K562 (cell line): ENCODE results near the gene GP1BB. TPM values are rescaled to one million over a fixed set of nuclear protein-coding genes. Genes with fewer than 3 reads are reported as not detected.

Experiments
- CBX1 ChIP-seq: sonication (generic); IDR thresholded peaks from 2 replicates; pipeline ENCODE4 v1.6.1; 2016; ENCODE audit warnings: antibody characterized with exemption, low read depth, mild to moderate bottlenecking
- CBX3 ChIP-seq, 2 experiments: IDR thresholded peaks; 1 replicate in 1 of 2; 2 replicates in 1 of 2; pipeline ENCODE4 v1.6.1; 2012; ENCODE audit warnings: inconsistent platforms in 2 of 2, low read length in 2 of 2, borderline replicate concordance in 1 of 2, control low read depth in 1 of 2
- CC2D1A ChIP-seq: fragments of 450-650 bp; IDR thresholded peaks from 2 replicates; pipeline ENCODE4 v1.6.1; 2017; ENCODE audit warnings: mild to moderate bottlenecking
- E2F1 ChIP-seq: sonication (generic); formaldehyde crosslinking; IDR thresholded peaks from 2 replicates; pipeline ENCODE4 v1.8.1; 2023; ENCODE audit warnings: mild to moderate bottlenecking, missing genetic modification reagents, moderate library complexity
- EGR1 ChIP-seq: fragments of 450-650 bp; conservative IDR thresholded peaks from 2 replicates; pipeline ENCODE4 v1.6.1; 2017; ENCODE audit warnings: mild to moderate bottlenecking
- HNRNPH1 ChIP-seq: fragments of 200-400 bp; formaldehyde crosslinking; optimal IDR thresholded peaks from 2 replicates; pipeline ENCODE3; 2017; ENCODE audit warnings: low read depth, mild to moderate bottlenecking, low read length, moderate library complexity
- HNRNPK ChIP-seq: fragments of 200-400 bp; formaldehyde crosslinking; IDR thresholded peaks from one replicate; pipeline ENCODE4 v1.6.1; 2018; ENCODE audit warnings: mild to moderate bottlenecking, low read depth, low read length; ENCODE audit not compliant: poor library complexity, severe bottlenecking
- IRF2 ChIP-seq: sonication (generic); formaldehyde crosslinking; IDR thresholded peaks from 2 replicates; pipeline ENCODE4 v1.8.1; 2022; ENCODE audit warnings: mild to moderate bottlenecking, missing genetic modification reagents
- NBN ChIP-seq: fragments of 450-650 bp; IDR thresholded peaks from 2 replicates; pipeline ENCODE4 v1.6.1; 2016; ENCODE audit warnings: low read depth, mild to moderate bottlenecking
- NCOR1 ChIP-seq: fragments of 450-650 bp; IDR thresholded peaks from 2 replicates; pipeline ENCODE4 v1.6.1; 2016; ENCODE audit warnings: mild to moderate bottlenecking, moderate library complexity
- RBM34 ChIP-seq: fragments of 200-400 bp; formaldehyde crosslinking; IDR thresholded peaks from 2 replicates; pipeline ENCODE4 v1.6.1; 2018; ENCODE audit warnings: low read length, borderline replicate concordance; ENCODE audit not compliant: insufficient read depth
- SMARCA5 ChIP-seq: fragments of 450-650 bp; IDR thresholded peaks from 2 replicates; pipeline ENCODE4 v1.6.1; 2016
- ZBTB2 ChIP-seq: fragments of 450-650 bp; IDR thresholded peaks from 2 replicates; pipeline ENCODE4 v1.6.1; 2016; ENCODE audit warnings: antibody characterized with exemption
- ZBTB26 ChIP-seq: fragments of 450-650 bp; formaldehyde crosslinking; IDR thresholded peaks from 2 replicates; pipeline ENCODE4 v1.4.0; 2022; ENCODE audit warnings: missing genetic modification characterization
- ZFP36 ChIP-seq: fragments of 150-350 bp; IDR thresholded peaks from 2 replicates; pipeline ENCODE4 v1.6.1; 2018; ENCODE audit warnings: low read length, low read depth; ENCODE audit not compliant: partially characterized antibody
- ZNF212 ChIP-seq: fragments of 450-650 bp; formaldehyde crosslinking; IDR thresholded peaks from 2 replicates; pipeline ENCODE4 v1.4.0; 2020; ENCODE audit warnings: mild to moderate bottlenecking
- ZNF324 ChIP-seq: fragments of 250-450 bp; sonication (Bioruptor Pico); IDR thresholded peaks from 2 replicates; pipeline ENCODE4 v1.4.0; 2020; ENCODE audit warnings: mild to moderate bottlenecking
- polyA plus RNA-seq, 8 experiments: library from polyadenylated mRNA; depleted of rRNA in 4 of 8; stranded (reverse) in 5 of 8; unstranded in 3 of 8; fragments of >200 nt; fragmentation: Nextera tagmentation in 2 of 8; fragmentation: Illumina TruSeq in 1 of 8; extraction: Ambion mirVana in 2 of 8; extraction: Trizol in 1 of 8; gene quantifications; 2 replicates each; pipeline versions ENCODE4 v1.2.1 to v1.2.3, GENCODE V29; 2011 to 2014; ENCODE audit warnings: inconsistent platforms in 1 of 8, missing spikeins in 1 of 8
- total RNA-seq, 7 experiments: library from RNA; depleted of rRNA in 6 of 7; stranded (reverse); fragments of >200 nt in 6 of 7; fragmentation: Illumina TruSeq in 2 of 7; extraction: Trizol in 2 of 7; gene quantifications; 2 replicates each; pipeline versions ENCODE4 v1.2.1 to v1.2.3, GENCODE V29; 2011 to 2021; ENCODE audit warnings: low replicate concordance in 1 of 7
- TF ChIP-seq, protein P1 (sequence below), 3 experiments: IDR thresholded peaks in 2 of 3; conservative IDR thresholded peaks in 1 of 3; 2 replicates each; pipeline ENCODE4 v1.5.1; 2011 to 2012; ENCODE audit warnings: low read length in 3 of 3, mild to moderate bottlenecking in 3 of 3, control low read depth in 2 of 3, improper control_type of control experiment in 1 of 3, inconsistent platforms in 1 of 3, low read depth in 1 of 3, mixed read lengths in 1 of 3, moderate library complexity in 1 of 3; ENCODE audit not compliant: insufficient read depth in 2 of 3
- TF ChIP-seq, protein P2 (sequence below): fragments of 250-450 bp; sonication (Bioruptor Pico); IDR thresholded peaks from 2 replicates; pipeline ENCODE4 v1.8.0; 2022; ENCODE audit warnings: moderate library complexity, mild to moderate bottlenecking, inconsistent platforms
- TF ChIP-seq, protein P3 (sequence below): fragments of 450-650 bp; formaldehyde crosslinking; conservative IDR thresholded peaks from 2 replicates; pipeline ENCODE4 v1.4.0; 2022; ENCODE audit warnings: mild to moderate bottlenecking, missing genetic modification characterization

GP1BB gene
- total and polyA plus RNA-seq, 9 of the 15 experiments (the other 6 are each of a cell fraction or from before 2014, with no cell fraction given), result 0.69 to 162 (median 2.8) TPM

- TF ChIP-seq ZNF324 (CRISPR knock-in tag) (no peak), SMARCA5 (peak; percentile 46; the same call in 1 of the 2 replicates), ZFP36 (peak; percentile 29), EGR1 (peak; percentile 76), IRF2 (CRISPR knock-in tag) (no peak), CBX3 (IDR thresholded peaks at IDR 0.05; ENCODE audit: borderline replicate concordance in 1 of 2, low read length in 2 of 2) (peak; percentile 4 to 74), CBX1 (peak; percentile 94), NBN (peak; percentile 85; the same call in 1 of the 2 replicates), HNRNPK (peak; percentile 48), ZBTB26 (CRISPR knock-in tag) (peak; percentile 74; the same call in 1 of the 2 replicates), RBM34 (no peak), NCOR1 (no peak), HNRNPH1 (no peak), CC2D1A (peak; percentile 57; the same call in 1 of the 2 replicates), E2F1 (CRISPR knock-in tag) (peak; percentile 90), ZBTB2 (peak; percentile 78), ZNF212 (CRISPR knock-in tag) (no peak)
- TF ChIP-seq, protein P1, sequence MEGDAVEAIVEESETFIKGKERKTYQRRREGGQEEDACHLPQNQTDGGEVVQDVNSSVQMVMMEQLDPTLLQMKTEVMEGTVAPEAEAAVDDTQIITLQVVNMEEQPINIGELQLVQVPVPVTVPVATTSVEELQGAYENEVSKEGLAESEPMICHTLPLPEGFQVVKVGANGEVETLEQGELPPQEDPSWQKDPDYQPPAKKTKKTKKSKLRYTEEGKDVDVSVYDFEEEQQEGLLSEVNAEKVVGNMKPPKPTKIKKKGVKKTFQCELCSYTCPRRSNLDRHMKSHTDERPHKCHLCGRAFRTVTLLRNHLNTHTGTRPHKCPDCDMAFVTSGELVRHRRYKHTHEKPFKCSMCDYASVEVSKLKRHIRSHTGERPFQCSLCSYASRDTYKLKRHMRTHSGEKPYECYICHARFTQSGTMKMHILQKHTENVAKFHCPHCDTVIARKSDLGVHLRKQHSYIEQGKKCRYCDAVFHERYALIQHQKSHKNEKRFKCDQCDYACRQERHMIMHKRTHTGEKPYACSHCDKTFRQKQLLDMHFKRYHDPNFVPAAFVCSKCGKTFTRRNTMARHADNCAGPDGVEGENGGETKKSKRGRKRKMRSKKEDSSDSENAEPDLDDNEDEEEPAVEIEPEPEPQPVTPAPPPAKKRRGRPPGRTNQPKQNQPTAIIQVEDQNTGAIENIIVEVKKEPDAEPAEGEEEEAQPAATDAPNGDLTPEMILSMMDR (IDR thresholded peaks at IDR 0.05 in 2 of 3, conservative IDR thresholded peaks at IDR 0.05 in 1 of 3; ENCODE audit: insufficient read depth in 2 of 3, low read depth in 1 of 3, low read length in 3 of 3), result peak; percentile 98 to 99 (median 98)
- TF ChIP-seq, protein P2, sequence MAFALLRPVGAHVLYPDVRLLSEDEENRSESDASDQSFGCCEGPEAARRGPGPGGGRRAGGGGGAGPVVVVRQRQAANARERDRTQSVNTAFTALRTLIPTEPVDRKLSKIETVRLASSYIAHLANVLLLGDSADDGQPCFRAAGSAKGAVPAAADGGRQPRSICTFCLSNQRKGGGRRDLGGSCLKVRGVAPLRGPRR (CRISPR knock-in tag), result 0 out of 2 replicates have a peak, but pooled peaks have one; percentile 51
- TF ChIP-seq, protein P3, sequence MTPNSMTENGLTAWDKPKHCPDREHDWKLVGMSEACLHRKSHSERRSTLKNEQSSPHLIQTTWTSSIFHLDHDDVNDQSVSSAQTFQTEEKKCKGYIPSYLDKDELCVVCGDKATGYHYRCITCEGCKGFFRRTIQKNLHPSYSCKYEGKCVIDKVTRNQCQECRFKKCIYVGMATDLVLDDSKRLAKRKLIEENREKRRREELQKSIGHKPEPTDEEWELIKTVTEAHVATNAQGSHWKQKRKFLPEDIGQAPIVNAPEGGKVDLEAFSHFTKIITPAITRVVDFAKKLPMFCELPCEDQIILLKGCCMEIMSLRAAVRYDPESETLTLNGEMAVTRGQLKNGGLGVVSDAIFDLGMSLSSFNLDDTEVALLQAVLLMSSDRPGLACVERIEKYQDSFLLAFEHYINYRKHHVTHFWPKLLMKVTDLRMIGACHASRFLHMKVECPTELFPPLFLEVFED (CRISPR knock-in tag), result 0 out of 2 replicates have a peak, but pooled peaks have one; percentile 21
Measured at GRCh38 chr22:19756288-19757128, 33.2 kb downstream of the GP1BB start (continued).
